ENCODE measurements around the gene AFP. TPM values are rescaled to one million over a fixed set of nuclear protein-coding genes. Genes with fewer than 3 reads are reported as not detected.

The AFP gene
- total RNA-seq, 2 experiments from 2014 or later: not detected

DNA sequence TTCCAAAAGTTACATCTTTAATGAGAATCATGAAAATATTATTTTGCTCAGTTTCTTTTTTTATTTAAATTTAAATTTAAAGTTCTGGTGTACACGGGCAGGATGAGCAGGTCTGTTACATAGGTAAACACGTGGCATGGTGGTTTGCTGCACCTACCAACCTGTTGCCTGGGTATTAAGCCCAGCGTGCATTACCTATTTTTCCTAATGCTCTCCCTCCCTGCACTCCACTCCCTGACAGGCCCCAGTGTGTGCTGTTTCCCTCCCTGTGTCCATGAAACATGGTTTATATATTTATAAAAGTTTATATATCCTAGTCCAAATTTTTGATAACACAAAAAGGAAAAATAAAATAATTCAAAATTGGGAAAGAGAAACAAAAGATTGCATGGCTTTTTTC, 4.0 kb downstream of the AFP start:
- Histone ChIP-seq H3K9me2 (ENCODE audit: insufficient read depth, low read length) (no peaks in the 10 kb centered on the region), H2AFZ (ENCODE audit: low read length) (no peak overlapping the region), H3K9me3 (ENCODE audit: low read length) (no peaks in the 10 kb centered on the region), H3K36me3 (ENCODE audit: insufficient read depth, low read length) (no peaks in the 10 kb centered on the region), H3K4me2 (ENCODE audit: low read length) (no peak overlapping the region), H3K27ac (ENCODE audit: low read depth, low read length, poor library complexity, severe bottlenecking) (no peak overlapping the region), H3K4me3 (ENCODE audit: low read depth, low read length, poor library complexity, severe bottlenecking) (no peak overlapping the region), H3K79me2 (ENCODE audit: insufficient read depth, low read depth, low read length) (no peaks in the 10 kb centered on the region), H3K4me1 (ENCODE audit: insufficient read depth, low read length, poor library complexity, severe bottlenecking) (no peaks in the 10 kb centered on the region), H4K20me1 (ENCODE audit: insufficient read depth, low read length) (no peaks in the 10 kb centered on the region)
- no TSS peak for BruUV-seq (replicated peaks)
- intact Hi-C loops (cut with micrococcal nuclease; ENCODE audit: unreplicated experiment): loop anchor here (10.0 kb wide), 1 partner anchor 125 kb away; no protein-coding TSS in a partner anchor
- ChIA-PET CTCF (ENCODE audit: unreplicated experiment) (no interaction called here), POLR2A (no interaction called here)
- no peak for DNase-seq (ENCODE audit: low spot score)
- TF ChIP-seq EZH2phosphoT487 (IDR thresholded peaks at IDR 0.05; ENCODE audit: borderline replicate concordance, low read depth, low read length): no peak
- TF ChIP-seq, protein P1, sequence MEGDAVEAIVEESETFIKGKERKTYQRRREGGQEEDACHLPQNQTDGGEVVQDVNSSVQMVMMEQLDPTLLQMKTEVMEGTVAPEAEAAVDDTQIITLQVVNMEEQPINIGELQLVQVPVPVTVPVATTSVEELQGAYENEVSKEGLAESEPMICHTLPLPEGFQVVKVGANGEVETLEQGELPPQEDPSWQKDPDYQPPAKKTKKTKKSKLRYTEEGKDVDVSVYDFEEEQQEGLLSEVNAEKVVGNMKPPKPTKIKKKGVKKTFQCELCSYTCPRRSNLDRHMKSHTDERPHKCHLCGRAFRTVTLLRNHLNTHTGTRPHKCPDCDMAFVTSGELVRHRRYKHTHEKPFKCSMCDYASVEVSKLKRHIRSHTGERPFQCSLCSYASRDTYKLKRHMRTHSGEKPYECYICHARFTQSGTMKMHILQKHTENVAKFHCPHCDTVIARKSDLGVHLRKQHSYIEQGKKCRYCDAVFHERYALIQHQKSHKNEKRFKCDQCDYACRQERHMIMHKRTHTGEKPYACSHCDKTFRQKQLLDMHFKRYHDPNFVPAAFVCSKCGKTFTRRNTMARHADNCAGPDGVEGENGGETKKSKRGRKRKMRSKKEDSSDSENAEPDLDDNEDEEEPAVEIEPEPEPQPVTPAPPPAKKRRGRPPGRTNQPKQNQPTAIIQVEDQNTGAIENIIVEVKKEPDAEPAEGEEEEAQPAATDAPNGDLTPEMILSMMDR (conservative IDR thresholded peaks at IDR 0.05; ENCODE audit: low read length): no peak

DNA sequence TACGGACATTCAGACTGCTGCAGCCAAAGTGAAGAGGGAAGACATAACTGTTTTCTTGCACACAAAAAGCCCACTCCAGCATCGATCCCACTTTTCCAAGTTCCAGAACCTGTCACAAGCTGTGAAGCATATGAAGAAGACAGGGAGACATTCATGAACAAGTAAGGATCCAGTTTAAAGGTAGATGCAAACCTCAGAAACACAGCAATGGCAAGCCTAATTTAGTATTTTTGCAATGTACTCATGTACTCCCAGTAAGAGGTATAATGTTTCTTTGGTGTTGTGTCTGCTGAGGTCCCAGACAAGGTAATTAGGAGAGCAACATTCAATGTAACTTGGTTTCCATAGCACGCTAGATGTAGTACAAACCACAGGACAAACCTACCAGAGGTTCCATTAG, 4.6 kb downstream of the AFP start:
- Histone ChIP-seq H3K9me2 (ENCODE audit: insufficient read depth, low read length) (no peaks in the 10 kb centered on the region), H3K4me2 (ENCODE audit: low read length) (no peak overlapping the region), H3K27ac (ENCODE audit: low read depth, low read length, poor library complexity, severe bottlenecking) (no peak overlapping the region), H3K79me2 (ENCODE audit: insufficient read depth, low read depth, low read length) (no peaks in the 10 kb centered on the region), H4K20me1 (ENCODE audit: insufficient read depth, low read length) (no peaks in the 10 kb centered on the region), H2AFZ (ENCODE audit: low read length) (no peak overlapping the region), H3K36me3 (ENCODE audit: insufficient read depth, low read length) (no peaks in the 10 kb centered on the region), H3K4me1 (ENCODE audit: insufficient read depth, low read length, poor library complexity, severe bottlenecking) (no peaks in the 10 kb centered on the region), H3K9me3 (ENCODE audit: low read length) (no peaks in the 10 kb centered on the region), H3K4me3 (ENCODE audit: low read depth, low read length, poor library complexity, severe bottlenecking) (no peak overlapping the region)
- no peak for DNase-seq (ENCODE audit: low spot score)
- ChIA-PET POLR2A (no interaction called here), CTCF (ENCODE audit: unreplicated experiment) (no interaction called here)
- intact Hi-C loops (cut with micrococcal nuclease; ENCODE audit: unreplicated experiment): loop anchor here (10.0 kb wide), 1 partner anchor 126 kb away; no protein-coding TSS in a partner anchor
- TF ChIP-seq, protein P1 (conservative IDR thresholded peaks at IDR 0.05; ENCODE audit: low read length): no peak
- no peak for TF ChIP-seq EZH2phosphoT487 (IDR thresholded peaks at IDR 0.05; ENCODE audit: borderline replicate concordance, low read depth, low read length)
- no TSS peak for BruUV-seq (replicated peaks)

DNA sequence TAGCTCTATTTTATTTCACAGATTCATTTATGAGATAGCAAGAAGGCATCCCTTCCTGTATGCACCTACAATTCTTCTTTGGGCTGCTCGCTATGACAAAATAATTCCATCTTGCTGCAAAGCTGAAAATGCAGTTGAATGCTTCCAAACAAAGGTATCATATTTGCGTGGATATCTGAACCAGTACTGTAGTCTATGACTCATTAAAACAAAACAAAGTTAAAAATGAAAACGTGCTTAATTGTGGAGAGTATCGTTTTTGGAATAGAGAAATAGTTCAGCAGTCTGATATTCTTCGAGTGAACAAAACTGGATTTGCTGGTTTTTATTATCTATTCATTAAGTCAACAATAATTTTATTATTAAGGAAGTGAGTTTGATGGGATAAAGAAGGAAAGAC, 6.3 kb downstream of the AFP start:
- no peaks in the 10 kb centered on the region for H3K36me3 ChIP-seq (ENCODE audit: insufficient read depth, low read length)
- H3K79me2 ChIP-seq (ENCODE audit: insufficient read depth, low read depth, low read length): no peaks in the 10 kb centered on the region
- POLR2A ChIA-PET: no interaction called here
- no peak overlapping the region for H3K4me3 ChIP-seq (ENCODE audit: low read depth, low read length, poor library complexity, severe bottlenecking)
- no peaks in the 10 kb centered on the region for H3K4me1 ChIP-seq (ENCODE audit: insufficient read depth, low read length, poor library complexity, severe bottlenecking)
- H3K27ac ChIP-seq (ENCODE audit: low read depth, low read length, poor library complexity, severe bottlenecking): no peak overlapping the region
- no peaks in the 10 kb centered on the region for H3K9me2 ChIP-seq (ENCODE audit: insufficient read depth, low read length)
- DNase-seq (ENCODE audit: low spot score): no peak
- no peak overlapping the region for H3K4me2 ChIP-seq (ENCODE audit: low read length)
- no peak overlapping the region for H2AFZ ChIP-seq (ENCODE audit: low read length)
- CTCF ChIA-PET (ENCODE audit: unreplicated experiment): no interaction called here
- BruUV-seq (replicated peaks): no TSS peak
- intact Hi-C loops (cut with micrococcal nuclease; ENCODE audit: unreplicated experiment): loop anchor here (10.0 kb wide), 1 partner anchor 127 kb away; no protein-coding TSS in a partner anchor
- H3K9me3 ChIP-seq (ENCODE audit: low read length): no peaks in the 10 kb centered on the region
- no peak for TF ChIP-seq EZH2phosphoT487 (IDR thresholded peaks at IDR 0.05; ENCODE audit: borderline replicate concordance, low read depth, low read length)
- TF ChIP-seq, protein P1 (conservative IDR thresholded peaks at IDR 0.05; ENCODE audit: low read length): no peak
- H4K20me1 ChIP-seq (ENCODE audit: insufficient read depth, low read length): no peaks in the 10 kb centered on the region

Measured in OCI-LY7 (cell line).